Smooth muscle cell (in vitro differentiated cells): ENCODE results near the gene TPBGL. TPM values are rescaled to one million over a fixed set of nuclear protein-coding genes. Genes with fewer than 3 reads are reported as not detected.

Source experiments
- DNase-seq: peaks from one replicate; lab custom pipeline; 2025; ENCODE audit not compliant: unreplicated experiment; lab: John Stamatoyannopoulos, UW
- H2AFZ ChIP-seq: fragments of 200-600 bp; sonication (generic); 2 replicates; pipeline ENCODE4 v1.6.0; 2016; ENCODE audit warnings: antibody characterized with exemption, low read depth, mild to moderate bottlenecking
- H3F3A ChIP-seq: fragments of 200-600 bp; sonication (generic); 2 replicates; pipeline ENCODE4 v1.6.0; 2017; ENCODE audit warnings: antibody characterized with exemption, low read depth
- H3K27ac ChIP-seq: fragments of 200-600 bp; sonication (generic); 2 replicates; pipeline ENCODE4 v1.5.1; 2016; ENCODE audit warnings: low read depth, mild to moderate bottlenecking
- H3K27me3 ChIP-seq: fragments of 200-600 bp; sonication (generic); 2 replicates; pipeline ENCODE4 v1.6.1; 2016; ENCODE audit warnings: low read depth, mild to moderate bottlenecking
- H3K36me3 ChIP-seq: fragments of 200-600 bp; sonication (generic); 2 replicates; pipeline ENCODE4 v1.5.1; 2016; ENCODE audit warnings: low read depth
- H3K4me1 ChIP-seq: fragments of 200-600 bp; sonication (generic); 2 replicates; pipeline ENCODE4 v1.5.1; 2016; ENCODE audit warnings: low read depth
- H3K4me2 ChIP-seq: fragments of 200-600 bp; sonication (generic); 2 replicates; pipeline ENCODE4 v1.6.0; 2016; ENCODE audit warnings: mild to moderate bottlenecking
- H3K4me3 ChIP-seq: fragments of 200-600 bp; sonication (generic); 2 replicates; pipeline ENCODE4 v1.5.1; 2016; ENCODE audit warnings: mild to moderate bottlenecking
- H3K79me2 ChIP-seq: fragments of 200-600 bp; sonication (generic); 2 replicates; pipeline ENCODE4 v1.6.0; 2016; ENCODE audit warnings: low read depth, mild to moderate bottlenecking
- H3K9ac ChIP-seq: fragments of 200-600 bp; sonication (generic); 2 replicates; pipeline ENCODE4 v1.6.0; 2016; ENCODE audit warnings: low read depth
- H3K9me3 ChIP-seq: fragments of 200-600 bp; sonication (generic); replicated peaks from 2 replicates; pipeline ENCODE4 v1.5.1; 2016; ENCODE audit warnings: low read depth
- H4K20me1 ChIP-seq: fragments of 200-600 bp; sonication (generic); 2 replicates; pipeline ENCODE4 v1.6.0; 2016; ENCODE audit warnings: low read depth
- CTCF ChIP-seq: fragments of 200-600 bp; sonication (generic); IDR thresholded peaks from 2 replicates; pipeline ENCODE4 v1.5.1; 2017; ENCODE audit warnings: borderline replicate concordance, mild to moderate bottlenecking, antibody characterized with exemption; ENCODE audit not compliant: insufficient read depth, poor library complexity, severe bottlenecking
- WGBS: methylation state at CpG from one replicate; pipeline ENCODE4 v1.1.7; 2016; ENCODE audit warnings: low lambda C conversion rate; 5-methylcytosine and 5-hydroxymethylcytosine counted together
- polyA plus RNA-seq: library from polyadenylated mRNA; unstranded; fragments of >200 nt; fragmentation: Nextera tagmentation; extraction: Ambion mirVana; gene quantifications from 2 replicates; pipeline ENCODE4 v1.2.1, GENCODE V29; 2016
- total RNA-seq: library from RNA; depleted of rRNA; stranded (reverse); fragments of >200 nt; gene quantifications from 2 replicates; pipeline ENCODE4 v1.2.3, GENCODE V29; 2014

The TPBGL gene
- total and polyA plus RNA-seq, 2 experiments from 2014 or later = 0.62 to 0.81 TPM

- no peak overlapping the region for H3K4me3 ChIP-seq
Measured at GRCh38 chr11:75277991-75278790, 37.6 kb downstream of the TPBGL start.

GRCh38 chr11:75279273-75279672 lies 38.7 kb downstream of the TPBGL start:
- Histone ChIP-seq H3K4me1 (no peaks in the 10 kb centered on the region), H3K27me3 (no peaks in the 10 kb centered on the region), H4K20me1 (no peaks in the 10 kb centered on the region), H3K4me2 (no peak overlapping the region), H2AFZ (no peak overlapping the region), H3K4me3 (no peak overlapping the region), H3K36me3 (no peaks in the 10 kb centered on the region), H3K9ac (no peak overlapping the region), H3K27ac (no peak overlapping the region), H3F3A (peaks cover 3% of the 10 kb centered on the region), H3K9me3 (no peaks in the 10 kb centered on the region), H3K79me2 (no peaks in the 10 kb centered on the region)
- no peak for TF ChIP-seq CTCF
- WGBS = 42% methylated on average over 5 of the region's 5 CpGs
- no peak for DNase-seq

More at GRCh38 chr11:75277991-75278790, 37.6 kb downstream of the TPBGL start:
- no peaks in the 10 kb centered on the region for H4K20me1 ChIP-seq
- H3K9me3 ChIP-seq = no peaks in the 10 kb centered on the region
- H3K27me3 ChIP-seq = no peaks in the 10 kb centered on the region
- H3K27ac ChIP-seq = no peak overlapping the region
- 87% methylated on average over 13 of the region's 13 CpGs for WGBS
- no peaks in the 10 kb centered on the region for H3K36me3 ChIP-seq
- TF ChIP-seq CTCF = no peak
- H3K4me1 ChIP-seq = no peaks in the 10 kb centered on the region
- DNase-seq = no peak
- no peak overlapping the region for H3K4me2 ChIP-seq
- no peak overlapping the region for H3K9ac ChIP-seq
- H3F3A ChIP-seq = peaks cover 3% of the 10 kb centered on the region
- H3K79me2 ChIP-seq = no peaks in the 10 kb centered on the region
- no peak overlapping the region for H2AFZ ChIP-seq

DNA sequence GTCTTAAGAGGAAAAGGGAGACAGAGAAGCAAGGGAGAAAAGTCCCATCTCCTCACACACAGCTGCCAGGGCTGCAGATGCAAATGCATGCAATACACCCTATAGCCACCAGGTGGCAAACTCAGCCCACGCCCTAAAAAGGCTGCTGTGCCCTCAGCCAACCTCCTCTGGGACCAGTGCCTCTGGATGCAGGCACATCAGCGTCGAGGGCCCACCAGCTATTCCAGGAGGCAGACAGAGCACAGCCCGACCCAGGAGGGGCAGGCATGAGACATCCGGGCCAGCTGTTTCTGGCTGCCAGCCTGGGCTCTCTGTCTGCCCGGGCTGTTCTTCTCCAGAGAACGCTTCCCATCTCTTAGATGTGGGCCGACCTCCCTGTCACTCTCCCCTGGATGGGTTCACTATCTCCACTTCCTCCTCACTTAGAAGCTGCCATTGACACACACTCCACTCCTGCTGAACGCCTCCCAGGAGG lies 39.7 kb downstream of the TPBGL start:
- DNase-seq = peak; percentile 25
- H4K20me1 ChIP-seq = no peaks in the 10 kb centered on the region
- peaks cover 3% of the 10 kb centered on the region for H3F3A ChIP-seq
- 35% methylated on average over 9 of the region's 9 CpGs for WGBS
- H3K4me1 ChIP-seq = no peaks in the 10 kb centered on the region
- TF ChIP-seq CTCF = peak; percentile 88
- H3K36me3 ChIP-seq = no peaks in the 10 kb centered on the region
- H2AFZ ChIP-seq = no peak overlapping the region
- H3K4me2 ChIP-seq = no peak overlapping the region
- no peaks in the 10 kb centered on the region for H3K27me3 ChIP-seq
- no peak overlapping the region for H3K4me3 ChIP-seq
- H3K9ac ChIP-seq = no peak overlapping the region
- no peak overlapping the region for H3K27ac ChIP-seq
- H3K79me2 ChIP-seq = no peaks in the 10 kb centered on the region
- no peaks in the 10 kb centered on the region for H3K9me3 ChIP-seq
